Sigmoid colon (tissue), 7 donors: Measurements from ENCODE around the gene SESN3. TPM values are rescaled to one million over a fixed set of nuclear protein-coding genes. Genes with fewer than 3 reads are reported as not detected.
A peak's percentile ranks its signal among the peaks of the same experiment; 100 is the strongest.
"Not testable (repeated sequence)": the region's sequence is repeated elsewhere in the genome, so short reads cannot be mapped to it uniquely, and the experiment has no call there.

Source experiments
- DNase-seq: peaks from one replicate; pipeline ENCODE4 v3.0.0-alpha.2; 2019
- H3K27ac ChIP-seq, 4 donors: fragments of 200-600 bp; sonication (generic); one replicate each; pipeline ENCODE4 v1.5.1; 2016 to 2019; ENCODE audit warnings: mild to moderate bottlenecking in 1 of 4
- H3K27me3 ChIP-seq, 3 donors: fragments of 200-600 bp; sonication (generic); one replicate each; pipeline ENCODE4 v1.5.1; 2019; ENCODE audit warnings: mild to moderate bottlenecking in 1 of 3
- H3K36me3 ChIP-seq, 4 donors: fragments of 200-600 bp; sonication (generic); one replicate each; pipeline ENCODE4 v1.5.1; 2016 to 2019
- H3K4me1 ChIP-seq, 4 donors: fragments of 200-600 bp; sonication (generic); one replicate each; pipeline ENCODE4 v1.5.1; 2017 to 2019
- H3K4me3 ChIP-seq, 4 donors: fragments of 200-600 bp; sonication (generic); one replicate each; pipeline ENCODE4 v1.5.1; 2017 to 2019; ENCODE audit warnings: mild to moderate bottlenecking in 2 of 4, moderate library complexity in 1 of 4
- H3K9me3 ChIP-seq, 4 donors: fragments of 200-600 bp in 3 of 4; sonication (generic) in 3 of 4; one replicate each; pipeline versions ENCODE4 v1.5.1 to v1.6.1; 2013 to 2019
- EP300 ChIP-seq, 4 donors: sonication (generic); formaldehyde crosslinking; IDR thresholded peaks; one replicate each; pipeline ENCODE4 v1.6.1; 2017; ENCODE audit warnings: antibody characterized with exemption in 4 of 4
- POLR2A ChIP-seq, 2 donors: fragments of 450-650 bp; IDR thresholded peaks; one replicate each; pipeline ENCODE4 v1.6.1; 2016; ENCODE audit warnings: antibody characterized with exemption in 2 of 2, mild to moderate bottlenecking in 2 of 2, moderate library complexity in 2 of 2
- POLR2AphosphoS5 ChIP-seq, 4 donors: sonication (generic); formaldehyde crosslinking; IDR thresholded peaks; one replicate each; pipeline ENCODE4 v1.6.1; 2017; ENCODE audit warnings: antibody characterized with exemption in 4 of 4
- WGBS, 2 donors: extraction: QIAGEN DNeasy Blood & Tissue Kit; methylation state at CpG; one replicate each; pipeline ENCODE4 v1.1.7; 2013; 5-methylcytosine and 5-hydroxymethylcytosine counted together
- intact Hi-C: fragments of 100-400 bp; cut with DNase I; formaldehyde crosslinking; loops from one replicate; pipeline ENCODE4 v1.15.1; 2023
- polyA plus RNA-seq, 3 donors: library from polyadenylated mRNA; stranded (reverse); fragments of 200-250 nt; gene quantifications; one replicate each; pipeline ENCODE4 v1.2.3, GENCODE V29; 2013
- total RNA-seq, 4 donors: library from RNA; depleted of rRNA; stranded (reverse); fragments of >200 nt; gene quantifications; one replicate each; pipeline ENCODE4 v1.1.0, GENCODE V29; 2016
- TF ChIP-seq, protein P1 (sequence below), 4 experiments: fragments of 450-650 bp in 3 of 4; fragments of 200-600 bp in 1 of 4; IDR thresholded peaks; one replicate each; pipeline ENCODE4 v1.5.1; 2016 to 2019; ENCODE audit warnings: antibody characterized with exemption in 4 of 4, mild to moderate bottlenecking in 3 of 4, moderate library complexity in 2 of 4
- donor health status: healthy with polysubstance abuse.
- donor health status: Bipolar disorder and iron deficiency.
- donor health status: healthy.

Gene SESN3
- total and polyA plus RNA-seq, 7 donors = 2.1 to 20.8 (median 8.7) TPM

GRCh38 chr11:95229993-95230809 is 801 bp downstream of the SESN3 start:
- Histone ChIP-seq H3K27ac (peak overlapping the region; percentile 75 to 88 (median 80)), H3K36me3 (no peaks in the 10 kb centered on the region), H3K27me3 (peaks cover 0 to 3% (median 0%) of the 10 kb centered on the region in 3 donors), H3K9me3 (no peaks in the 10 kb centered on the region), H3K4me1 (peaks cover 0 to 21% (median 13%) of the 10 kb centered on the region in 4 donors), H3K4me3 (peak overlapping the region; percentile 61 to 85 (median 72))
- intact Hi-C loops = loop anchor here (2.0 to 5.0 kb wide), 4 partner anchors 52 to 285 kb away; partner anchors contain the start of gene SRSF8
- WGBS, 2 donors = 0% methylated on average over 42 of the region's 42 CpGs
- TF ChIP-seq, protein P1, sequence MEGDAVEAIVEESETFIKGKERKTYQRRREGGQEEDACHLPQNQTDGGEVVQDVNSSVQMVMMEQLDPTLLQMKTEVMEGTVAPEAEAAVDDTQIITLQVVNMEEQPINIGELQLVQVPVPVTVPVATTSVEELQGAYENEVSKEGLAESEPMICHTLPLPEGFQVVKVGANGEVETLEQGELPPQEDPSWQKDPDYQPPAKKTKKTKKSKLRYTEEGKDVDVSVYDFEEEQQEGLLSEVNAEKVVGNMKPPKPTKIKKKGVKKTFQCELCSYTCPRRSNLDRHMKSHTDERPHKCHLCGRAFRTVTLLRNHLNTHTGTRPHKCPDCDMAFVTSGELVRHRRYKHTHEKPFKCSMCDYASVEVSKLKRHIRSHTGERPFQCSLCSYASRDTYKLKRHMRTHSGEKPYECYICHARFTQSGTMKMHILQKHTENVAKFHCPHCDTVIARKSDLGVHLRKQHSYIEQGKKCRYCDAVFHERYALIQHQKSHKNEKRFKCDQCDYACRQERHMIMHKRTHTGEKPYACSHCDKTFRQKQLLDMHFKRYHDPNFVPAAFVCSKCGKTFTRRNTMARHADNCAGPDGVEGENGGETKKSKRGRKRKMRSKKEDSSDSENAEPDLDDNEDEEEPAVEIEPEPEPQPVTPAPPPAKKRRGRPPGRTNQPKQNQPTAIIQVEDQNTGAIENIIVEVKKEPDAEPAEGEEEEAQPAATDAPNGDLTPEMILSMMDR (IDR thresholded peaks at IDR 0.05) = no peak
- TF ChIP-seq POLR2AphosphoS5 (IDR thresholded peaks at IDR 0.05) = no peak
- TF ChIP-seq EP300 (IDR thresholded peaks at IDR 0.05) = no peak
- no peak for TF ChIP-seq POLR2A (IDR thresholded peaks at IDR 0.05)
- DNase-seq = peak; percentile 64

GRCh38 chr11:95229199-95229992 is 1.6 kb downstream of the SESN3 start:
- Histone ChIP-seq H3K9me3 (no peaks in the 10 kb centered on the region), H3K27ac (peak overlapping the region; percentile 75 to 88 (median 80)), H3K4me3 (peak overlapping the region; percentile 61 to 85 (median 72)), H3K4me1 (peaks cover 0 to 21% (median 13%) of the 10 kb centered on the region in 4 donors), H3K36me3 (no peaks in the 10 kb centered on the region), H3K27me3 (peaks cover 0 to 3% (median 0%) of the 10 kb centered on the region in 3 donors)
- 3 to 4% methylated on average over 12 of the region's 12 CpGs for WGBS, 2 donors
- TF ChIP-seq EP300 (IDR thresholded peaks at IDR 0.05) (no peak), POLR2A (IDR thresholded peaks at IDR 0.05) (no peak), POLR2AphosphoS5 (IDR thresholded peaks at IDR 0.05) (no peak)
- TF ChIP-seq, protein P1 (IDR thresholded peaks at IDR 0.05) = no peak
- intact Hi-C loops = no loop called here
- DNase-seq = no peak

- Histone ChIP-seq H3K36me3 (no peaks in the 10 kb centered on the region), H3K27ac (no peak overlapping the region), H3K27me3 (peaks cover 0 to 3% (median 0%) of the 10 kb centered on the region in 3 donors), H3K9me3 (no peaks in the 10 kb centered on the region), H3K4me1 (peaks cover 0 to 21% (median 13%) of the 10 kb centered on the region in 4 donors), H3K4me3 (peak overlapping the region in 1 of 4 donors; percentile 61)
- intact Hi-C loops = no loop called here
- no peak for TF ChIP-seq POLR2AphosphoS5 (IDR thresholded peaks at IDR 0.05)
- no peak for TF ChIP-seq EP300 (IDR thresholded peaks at IDR 0.05)
- TF ChIP-seq, protein P1 (IDR thresholded peaks at IDR 0.05) = no peak
- TF ChIP-seq POLR2A (IDR thresholded peaks at IDR 0.05) = no peak
- DNase-seq = no peak
- 86 to 89% methylated on average over 2 of the region's 2 CpGs for WGBS, 2 donors
Measured at GRCh38 chr11:95228081-95228749, 2.8 kb downstream of the SESN3 start.

DNA sequence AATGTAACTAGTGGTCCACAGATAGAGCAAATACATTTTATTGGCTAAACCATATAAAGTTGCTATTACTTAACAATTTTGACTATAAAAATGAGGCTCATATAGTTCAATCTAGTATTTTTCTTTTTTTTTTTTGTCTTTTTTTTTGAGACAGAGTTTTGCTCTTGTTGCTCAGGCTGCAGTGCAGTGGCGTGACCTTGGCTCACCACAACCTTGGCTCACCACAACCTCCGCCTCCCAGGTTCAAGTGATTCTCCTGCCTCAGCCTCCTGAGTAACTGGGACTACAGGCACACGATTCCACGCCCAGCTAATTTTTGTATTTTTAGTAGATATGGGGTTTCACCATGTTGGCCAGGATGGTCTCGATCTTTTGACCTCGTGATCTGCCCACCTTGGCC is 3.9 kb downstream of the SESN3 start:
- H3K27ac ChIP-seq, DNase-seq, H3K9me3 ChIP-seq, H3K27me3 ChIP-seq, H3K4me3 ChIP-seq, intact Hi-C loops, H3K36me3 ChIP-seq: not testable (repeated sequence)
- 83 to 89% methylated on average over 6 of the region's 6 CpGs for WGBS, 2 donors
- peaks cover 0 to 12% (median 7%) of the 10 kb centered on the region in 4 donors for H3K4me1 ChIP-seq
